HG03025 (cell line): ENCODE results near the gene TAF8.

Experiments
- ATAC-seq: cut with Tn5 transposase; IDR thresholded peaks from one replicate; pipeline ENCODE4 v1.9.1; 2021; ENCODE audit warnings: mild to moderate bottlenecking, moderate library complexity; ENCODE audit not compliant: unreplicated experiment, low FRiP score

TAF8 gene

DNA sequence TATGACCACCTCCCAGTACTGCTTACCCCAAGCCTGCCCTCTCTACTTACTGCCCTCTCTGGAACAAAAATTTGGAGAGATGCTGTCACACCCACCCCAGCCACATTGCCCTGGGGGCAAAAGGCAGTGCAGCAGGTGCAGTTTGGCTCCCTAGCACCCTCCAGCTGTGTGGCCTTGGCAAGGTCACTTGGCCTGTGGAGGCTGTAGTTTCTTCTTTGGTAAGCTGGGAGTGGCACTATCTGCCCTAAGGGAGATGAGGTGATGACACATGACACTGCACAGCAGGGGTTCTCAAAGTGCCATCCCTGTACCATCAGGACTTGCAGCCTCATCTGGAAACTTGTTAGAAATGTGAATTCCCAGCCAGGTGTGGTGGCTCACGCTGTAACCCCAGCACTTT, 44.8 kb downstream of the TAF8 start:
- no peak for ATAC-seq

DNA sequence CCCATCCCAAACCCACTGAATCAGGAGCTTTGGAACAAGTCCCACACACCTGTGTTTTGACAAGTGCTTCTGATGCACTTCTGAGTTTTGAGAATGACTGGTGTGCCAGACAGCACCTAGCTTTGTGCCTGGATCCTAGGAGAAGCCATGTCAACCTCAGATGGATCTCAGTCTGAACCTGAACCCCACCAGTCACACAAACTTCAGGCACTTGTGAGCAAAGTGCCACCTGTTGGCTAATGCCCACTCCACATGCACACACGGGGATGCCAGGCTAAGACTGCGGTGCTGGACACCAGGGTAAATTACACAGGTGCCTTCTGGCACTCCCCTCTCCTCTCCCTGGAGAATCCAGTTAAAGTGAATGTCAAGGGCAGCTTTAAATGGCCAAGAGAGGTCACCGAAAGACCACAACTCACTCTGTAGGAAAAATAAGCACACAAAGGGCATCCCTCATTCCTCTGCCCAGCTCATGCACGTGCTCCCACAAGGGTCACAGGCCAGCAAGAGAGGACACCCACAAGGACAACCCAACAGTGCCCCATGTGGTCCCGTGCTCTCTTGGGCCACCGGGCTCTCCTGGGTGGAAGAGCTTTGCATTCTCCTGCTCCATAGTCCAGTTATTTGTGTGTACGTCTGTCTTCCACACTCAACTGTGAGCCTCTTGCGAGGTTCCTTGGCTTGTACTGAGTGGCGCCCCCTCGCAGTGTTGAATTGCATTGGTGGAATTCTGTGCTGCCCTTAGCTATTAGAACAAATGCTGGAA, 45.6 kb downstream of the TAF8 start:
- no peak for ATAC-seq

DNA sequence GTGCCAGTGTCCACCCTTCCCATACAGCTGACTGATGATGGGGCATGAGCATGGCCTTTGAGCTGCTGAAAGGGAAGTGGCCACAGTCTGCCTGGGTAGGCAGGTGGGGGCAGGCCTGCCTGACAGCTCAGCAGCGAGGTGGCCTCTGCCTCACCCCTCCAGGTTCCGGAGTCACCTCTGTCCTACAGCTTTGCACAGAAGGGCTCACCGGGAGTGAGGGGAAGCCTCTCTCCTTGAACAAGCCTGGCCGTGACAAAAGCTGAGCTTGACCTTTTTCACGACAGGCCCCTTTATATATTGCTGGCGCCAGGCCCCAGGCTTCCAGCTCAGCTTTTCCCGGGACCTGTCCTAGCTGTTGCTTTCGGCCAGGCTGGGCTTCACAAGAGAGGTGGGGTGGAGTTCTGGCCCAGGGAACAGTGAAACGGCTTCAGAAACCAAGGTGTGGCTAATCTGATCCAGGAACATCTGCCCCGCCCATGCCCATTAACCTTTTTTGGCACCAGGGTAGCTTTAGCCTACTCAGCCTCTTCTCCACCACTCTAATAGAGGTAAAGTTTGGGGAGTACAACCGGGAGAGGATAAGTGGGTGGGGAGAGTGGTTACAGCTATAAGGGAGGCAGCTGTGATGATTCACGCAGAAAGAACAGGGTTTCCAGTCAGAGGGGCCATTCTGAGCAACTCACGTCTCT, 49.2 kb downstream of the TAF8 start:
- ATAC-seq: no peak

DNA sequence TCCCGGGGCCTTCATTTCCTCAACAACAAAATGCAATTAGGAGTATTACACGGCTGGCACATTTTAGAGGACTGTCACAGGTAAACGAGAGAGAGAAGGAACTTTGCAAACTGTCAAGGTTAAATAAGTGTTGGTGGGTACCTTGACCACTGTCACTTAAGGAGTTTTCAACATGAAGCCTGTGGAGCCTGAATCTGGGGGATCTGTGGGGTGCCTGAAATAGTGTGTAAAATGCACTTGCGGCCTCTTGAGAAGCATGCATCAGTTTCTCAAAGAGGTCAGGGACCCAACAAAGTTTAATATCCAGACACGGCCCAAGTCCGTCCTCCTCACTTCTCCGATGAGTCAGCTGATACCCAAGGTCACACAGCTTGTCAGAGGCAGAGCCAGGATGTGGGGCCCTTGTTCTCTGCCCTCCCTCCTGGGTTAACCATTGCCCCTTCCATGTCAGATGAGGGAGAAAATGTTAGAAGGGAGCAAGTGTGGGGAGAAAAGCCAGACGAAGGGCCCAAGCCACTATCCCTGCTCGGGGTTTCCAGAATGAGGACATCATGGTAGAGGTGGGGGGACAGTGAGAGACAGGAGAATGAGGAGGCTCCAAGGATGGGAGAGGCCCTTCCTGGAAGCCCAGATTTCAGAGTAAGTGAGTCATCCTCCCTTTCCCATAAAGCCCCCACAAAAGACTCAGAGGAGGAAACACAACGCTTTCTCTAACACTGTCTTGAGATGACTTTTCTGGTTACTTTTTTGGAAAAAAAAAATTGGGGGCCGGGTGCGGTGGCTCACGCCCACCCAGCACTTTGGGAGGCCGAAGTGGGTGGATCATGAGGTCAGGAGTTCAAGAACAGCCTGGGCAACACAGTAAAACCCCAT, 49.9 kb downstream of the TAF8 start:
- no peak for ATAC-seq

DNA sequence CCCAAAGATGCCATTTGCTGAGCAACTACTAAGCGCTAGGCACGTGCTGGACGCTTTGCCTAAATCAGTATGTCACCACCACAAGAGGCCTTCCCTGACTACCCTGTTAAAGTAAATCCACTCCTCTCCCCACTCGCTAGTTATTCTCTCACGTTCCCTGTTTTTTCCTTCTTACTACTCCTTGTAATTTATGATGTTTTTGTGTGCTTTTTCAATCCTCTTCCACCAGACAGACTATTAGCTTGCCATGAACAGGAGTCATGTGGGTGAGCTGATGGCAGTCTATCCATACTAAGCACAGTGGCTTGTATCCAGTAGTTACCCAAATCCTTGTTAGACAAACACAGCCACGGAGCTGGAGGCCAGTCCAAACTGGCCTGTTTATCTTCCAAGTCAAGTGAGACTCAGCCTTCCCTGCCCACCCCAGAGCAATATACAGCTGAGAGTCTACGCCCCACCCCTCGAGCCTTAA, 50.9 kb downstream of the TAF8 start:
- ATAC-seq: no peak

DNA sequence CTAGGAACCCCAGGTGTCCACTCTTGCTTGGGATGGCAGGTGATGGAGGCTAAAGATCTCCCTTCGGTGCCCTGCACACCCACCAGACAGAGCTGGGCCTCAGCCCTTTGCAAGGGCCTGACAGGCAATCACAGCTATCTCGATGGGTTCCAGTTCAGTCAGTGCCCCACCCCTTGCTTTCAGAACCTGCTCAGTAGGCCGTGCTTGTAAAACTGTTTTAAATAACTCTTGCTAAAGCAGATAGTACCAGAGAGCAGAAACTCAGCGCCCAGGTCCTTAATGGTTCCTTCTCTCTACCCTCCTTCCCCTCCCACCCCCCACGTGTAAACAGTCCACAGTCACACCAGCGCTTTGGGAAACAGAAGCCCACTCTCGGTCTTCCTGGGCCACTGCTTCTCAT, 52.9 kb downstream of the TAF8 start:
- ATAC-seq: no peak

DNA sequence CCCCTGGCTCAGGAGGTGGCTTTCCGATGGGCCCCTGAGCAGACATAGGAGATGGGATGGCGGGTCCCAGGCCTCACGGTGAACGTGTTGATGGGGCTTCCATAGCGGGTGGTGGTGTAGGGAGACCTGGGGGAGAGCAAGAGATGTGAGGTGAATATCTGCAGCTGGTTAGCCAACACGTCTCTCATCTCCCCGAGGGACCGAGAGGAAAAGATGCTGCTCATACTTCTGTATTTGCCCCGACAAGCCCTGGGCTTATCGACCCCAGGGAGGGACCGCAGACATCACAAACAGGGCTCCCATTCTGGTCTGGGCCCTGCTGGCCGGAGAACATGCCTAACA, 53.4 kb downstream of the TAF8 start:
- ATAC-seq: no peak

DNA sequence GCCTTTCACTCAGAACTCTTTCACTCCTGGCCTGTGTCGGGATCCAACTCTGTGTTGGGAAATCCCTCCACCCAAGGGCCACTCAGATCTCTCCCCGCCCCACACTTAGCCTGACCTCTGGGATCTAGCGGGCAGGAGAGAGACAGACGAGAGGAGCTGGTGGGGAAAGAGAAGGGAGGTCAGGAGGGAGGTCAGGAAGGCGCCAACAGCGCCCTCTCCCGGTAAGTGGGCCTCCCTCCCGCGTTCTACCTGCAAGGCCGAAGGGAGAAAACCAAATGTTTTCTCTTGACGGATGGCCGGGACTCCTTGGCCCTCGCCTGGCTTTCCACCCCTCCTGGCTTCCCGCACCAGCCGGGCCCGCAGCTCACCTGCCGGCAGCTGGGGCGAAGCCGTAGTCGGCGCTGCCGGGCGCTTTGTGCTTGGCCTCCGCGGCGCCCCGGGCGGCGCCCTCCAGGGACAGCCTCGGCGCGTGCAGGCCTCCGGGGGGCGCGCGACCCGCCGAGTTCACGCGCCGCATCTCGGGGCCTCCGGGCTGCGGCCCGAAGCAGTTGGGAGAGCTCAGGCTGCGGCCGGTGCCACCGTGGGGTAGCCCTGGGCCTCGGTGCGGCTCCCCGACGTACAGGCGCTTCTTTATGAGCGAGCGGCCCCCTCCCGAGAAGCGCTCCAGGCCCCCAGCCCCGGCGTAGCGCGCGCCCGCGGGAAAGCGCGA, 53.9 kb downstream of the TAF8 start:
- no peak for ATAC-seq

DNA sequence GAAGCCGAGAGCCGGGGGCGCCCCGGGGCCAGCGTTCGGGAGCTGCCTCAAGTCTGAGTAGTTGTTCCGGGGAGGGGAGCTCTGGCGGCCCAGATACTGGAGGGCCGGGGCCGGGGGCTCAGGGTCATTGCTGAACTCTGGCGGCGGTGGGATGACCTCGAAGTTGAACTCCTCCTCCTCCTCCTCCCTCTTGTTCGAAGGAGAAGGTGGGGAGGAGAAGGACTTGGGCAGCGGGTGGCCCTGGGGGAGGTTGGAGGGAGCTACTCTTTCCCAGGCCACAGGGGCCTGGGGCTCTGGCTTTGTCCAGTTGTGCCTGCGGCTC, 54.4 kb downstream of the TAF8 start:
- ATAC-seq: no peak

DNA sequence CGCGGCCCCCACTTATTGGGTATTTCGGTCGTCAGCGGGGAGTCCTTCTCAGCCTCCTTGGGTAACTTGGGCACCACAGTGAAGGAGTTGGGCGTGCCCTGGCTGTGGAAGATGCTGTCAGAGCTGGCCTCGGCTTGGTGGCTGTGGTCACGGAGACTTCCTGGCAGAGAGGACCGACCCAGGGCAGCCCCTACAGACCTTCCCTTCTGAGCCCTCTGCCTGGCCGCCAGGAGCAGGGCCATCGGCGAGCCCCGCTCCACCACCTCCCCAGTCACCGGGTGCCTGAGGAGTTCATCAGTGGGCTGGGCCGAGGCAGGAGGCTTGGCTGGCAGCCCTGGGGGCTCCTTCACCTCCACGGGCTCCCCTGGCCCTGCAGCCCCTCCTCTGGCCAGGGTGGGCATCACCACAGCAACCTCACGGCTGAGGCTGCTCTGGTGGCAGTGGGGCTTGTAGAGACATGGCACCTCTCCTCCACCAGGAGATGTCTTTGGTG, 54.9 kb downstream of the TAF8 start:
- no peak for ATAC-seq

DNA sequence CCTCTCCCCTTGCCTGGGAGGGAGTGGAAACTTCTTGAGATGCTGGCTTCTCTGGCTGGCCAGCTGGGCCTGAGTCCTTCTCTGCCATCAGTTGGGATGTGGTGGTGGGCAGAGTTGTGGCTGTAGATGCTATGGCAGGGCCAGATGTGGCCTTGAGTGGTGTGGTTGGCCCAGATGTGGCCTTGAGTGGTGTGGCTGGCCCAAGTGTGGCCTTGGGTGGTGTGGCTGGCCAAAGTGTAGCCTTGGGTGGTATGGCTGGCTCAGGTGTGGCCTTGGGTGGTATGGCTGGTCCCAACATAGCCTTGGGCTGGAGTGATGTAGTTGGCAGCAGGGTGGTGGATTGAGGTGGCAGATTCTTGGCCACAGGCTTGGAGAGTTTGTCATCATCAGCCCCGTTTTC, 55.4 kb downstream of the TAF8 start:
- ATAC-seq: no peak

DNA sequence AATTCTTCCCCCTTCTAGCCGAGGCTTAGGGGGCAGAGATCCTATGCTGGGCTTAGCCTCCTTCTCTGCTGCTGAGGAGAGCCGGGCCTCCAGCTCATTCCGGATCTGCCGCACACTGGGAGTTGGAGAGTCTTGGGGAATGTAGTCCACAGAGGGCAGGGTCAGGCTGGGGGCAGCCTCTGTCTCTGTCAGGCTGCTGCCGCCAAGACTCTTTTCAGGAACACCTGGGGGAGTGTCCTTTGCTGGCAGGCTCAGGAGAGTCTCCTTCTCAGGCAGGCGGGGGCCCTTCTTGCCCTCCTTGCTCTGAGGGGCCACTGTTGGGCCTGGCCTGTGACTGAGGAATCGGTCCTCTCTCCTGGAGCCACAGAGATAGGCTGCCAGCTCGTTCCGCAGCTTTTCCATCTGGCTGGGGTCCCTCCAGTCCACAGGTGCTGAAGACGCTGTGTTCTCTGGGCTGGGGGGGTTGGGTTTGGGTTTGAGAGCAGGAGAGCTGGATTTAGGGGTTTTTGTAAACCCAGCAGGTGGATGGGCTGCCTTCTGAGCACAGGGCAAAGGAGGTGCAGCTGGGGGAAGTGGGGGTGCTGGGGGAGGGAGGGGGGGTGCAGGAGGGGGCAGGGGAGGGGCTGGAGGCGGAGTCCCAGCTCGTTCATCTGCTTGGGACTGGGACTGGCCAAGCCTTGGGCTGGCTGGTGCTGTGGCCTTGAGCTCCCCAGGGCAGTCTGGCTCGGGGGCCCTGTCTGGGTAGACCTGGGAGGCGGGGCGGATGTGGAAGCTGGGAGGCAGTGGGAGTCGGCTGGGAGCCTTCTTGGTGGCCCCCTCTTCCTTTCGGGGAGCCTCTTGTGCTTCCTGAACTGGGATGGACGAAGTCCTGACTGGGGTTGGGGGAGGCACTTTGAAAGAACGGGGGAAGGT, 56.0 kb downstream of the TAF8 start:
- no peak for ATAC-seq

DNA sequence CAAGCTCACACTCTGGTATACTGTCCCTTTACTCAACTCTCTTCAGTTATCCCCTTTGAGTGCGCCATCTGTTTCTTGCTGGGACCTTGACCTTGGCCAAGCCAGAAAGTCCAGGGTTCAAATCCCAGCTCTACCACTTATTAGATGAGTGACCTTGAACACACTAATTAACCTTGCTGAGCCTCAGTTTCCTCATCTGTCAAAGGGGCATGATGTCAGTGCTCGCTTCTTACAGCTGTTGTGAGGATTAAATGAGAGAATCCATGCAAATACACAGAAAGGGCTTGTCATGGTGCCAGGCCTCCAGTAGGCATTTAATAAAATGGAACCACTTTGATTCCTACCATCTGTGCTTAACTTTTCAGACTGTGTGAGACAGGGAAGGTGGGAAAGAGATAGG, 57.7 kb downstream of the TAF8 start:
- no peak for ATAC-seq

DNA sequence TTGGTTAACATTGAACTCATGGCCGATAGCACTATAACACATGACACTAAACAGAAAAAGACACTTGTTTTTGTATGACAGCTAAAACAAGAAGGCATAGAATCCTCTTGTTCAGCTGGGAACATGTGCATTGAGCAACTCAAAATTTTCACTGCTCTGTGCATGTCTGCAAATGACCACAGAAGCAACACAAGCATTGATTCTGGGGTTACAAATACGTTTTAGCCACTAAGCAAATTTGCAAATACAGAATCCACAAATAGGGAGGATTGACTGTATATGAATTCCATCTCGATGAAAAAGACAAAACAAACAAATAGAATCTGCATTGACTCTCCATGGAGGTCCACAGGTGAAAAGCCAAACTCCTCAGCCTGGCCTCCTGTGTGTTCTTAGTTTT, 60.4 kb downstream of the TAF8 start:
- no peak for ATAC-seq

DNA sequence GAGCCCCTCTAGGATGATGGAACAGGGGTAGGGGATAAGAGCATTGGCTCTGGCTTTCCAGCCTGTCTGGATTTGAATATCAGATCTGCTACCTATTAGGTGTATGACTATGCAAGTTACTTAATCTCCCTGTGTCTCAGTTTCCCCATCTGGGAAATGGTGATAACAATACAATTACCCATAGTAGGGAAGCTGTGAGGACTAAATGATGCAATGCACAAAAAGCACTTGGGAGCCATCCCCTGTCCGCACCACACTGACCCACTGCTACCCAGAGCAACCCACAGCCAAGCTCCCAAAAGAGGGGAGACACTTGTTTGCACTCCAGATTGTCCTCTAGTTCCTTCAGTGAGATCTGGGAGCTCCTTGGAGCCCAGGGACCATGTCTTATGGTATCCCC, 62.0 kb downstream of the TAF8 start:
- no peak for ATAC-seq

DNA sequence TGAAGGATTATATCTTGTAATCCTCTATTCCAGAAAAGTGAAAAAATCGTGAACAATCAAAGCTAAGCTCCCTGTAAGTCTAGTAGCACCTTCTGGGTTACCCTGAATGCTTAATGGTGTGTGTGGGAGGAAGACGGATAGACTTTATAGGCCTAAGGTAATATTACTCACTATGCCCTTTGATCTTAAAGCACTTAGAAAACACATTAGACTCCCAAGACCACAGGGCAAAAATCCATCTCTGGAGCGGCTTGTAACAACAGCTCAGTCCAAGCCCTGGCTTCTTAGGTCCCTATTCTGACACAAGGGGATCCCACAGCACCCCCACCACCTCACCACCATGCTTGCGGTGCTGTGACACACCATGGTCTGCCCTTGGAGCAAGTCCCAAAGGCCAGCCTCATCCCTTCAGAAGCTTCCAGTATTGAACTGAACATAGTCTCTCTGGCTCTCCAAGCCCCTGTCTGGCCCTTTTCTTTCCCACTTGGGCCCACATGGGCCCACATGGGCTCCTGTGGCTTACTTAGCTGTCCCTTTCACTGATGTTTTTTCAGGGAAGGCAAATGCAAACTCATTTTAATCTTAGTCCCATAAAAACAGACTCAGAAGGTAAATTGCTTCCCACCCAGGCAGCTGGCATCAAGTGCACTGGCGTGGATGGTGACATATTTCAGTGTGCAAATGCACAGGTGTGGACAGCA, 63.8 kb downstream of the TAF8 start:
- no peak for ATAC-seq

DNA sequence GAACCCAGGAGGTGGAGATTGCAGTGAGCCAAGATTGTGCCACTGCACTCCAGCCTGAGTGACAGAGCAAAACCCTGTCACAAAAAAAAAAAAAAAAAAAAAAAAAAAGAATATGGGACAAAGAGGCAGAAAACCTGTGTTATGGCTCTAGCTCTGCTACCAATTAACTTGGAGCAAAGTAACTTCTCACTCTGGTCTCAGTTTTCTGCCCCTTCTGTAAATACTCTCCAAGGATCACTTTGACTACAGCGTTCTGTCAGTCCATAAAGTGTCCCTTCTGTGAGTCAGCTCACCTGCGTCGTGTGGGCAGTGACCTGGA, 67.5 kb downstream of the TAF8 start:
- ATAC-seq: no peak

DNA sequence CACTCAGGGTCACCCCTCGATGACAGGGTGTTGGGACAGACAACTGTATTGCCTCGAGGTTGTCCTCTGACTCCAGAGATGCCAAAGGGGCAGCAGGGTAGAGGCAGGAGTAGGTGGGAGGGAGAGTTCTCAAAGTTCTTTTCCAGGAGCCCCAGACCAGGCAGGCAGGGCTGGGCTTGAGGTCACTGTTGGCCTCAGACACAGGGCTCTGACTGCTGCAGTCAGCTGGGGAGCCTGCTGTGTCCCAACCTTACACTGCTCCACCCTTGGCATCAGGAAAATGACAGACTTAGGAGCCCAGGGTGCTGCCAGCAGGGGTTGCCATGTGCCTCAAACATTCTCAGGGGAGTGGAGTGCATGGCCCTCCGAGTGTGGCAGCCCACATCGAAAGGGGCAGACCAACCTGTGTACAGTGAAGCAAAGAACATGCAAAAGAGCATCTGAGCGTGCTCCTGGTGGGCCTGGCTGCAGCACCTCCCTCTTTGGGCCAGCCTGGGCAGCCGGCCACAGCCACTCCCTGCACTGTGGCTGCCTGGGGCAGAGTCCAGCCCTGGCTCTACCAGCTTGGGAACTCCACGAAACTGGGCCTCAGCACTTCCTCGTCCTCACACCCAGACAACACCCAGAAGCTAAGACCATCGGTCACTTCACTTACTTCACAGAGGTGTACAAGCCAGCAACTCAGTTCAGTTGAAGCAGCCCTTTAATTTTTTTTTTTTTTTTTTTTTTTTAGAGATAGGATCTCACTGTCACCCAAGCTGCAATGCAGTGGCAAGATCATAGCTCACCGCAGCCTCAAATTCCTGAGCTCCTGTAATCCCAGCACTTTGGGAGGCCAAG, 68.1 kb downstream of the TAF8 start:
- ATAC-seq: no peak
